ENCODE results near the gene NRXN3.

- TF ChIP-seq SP1 (IDR thresholded peaks at IDR 0.05) = no peak
- no peak for TF ChIP-seq ATF3 (IDR thresholded peaks at IDR 0.05)
- no peak for TF ChIP-seq CTCF (IDR thresholded peaks at IDR 0.05; ENCODE audit: low read depth, low read length, missing input control)
- no peak for TF ChIP-seq HNF4G (IDR thresholded peaks at IDR 0.05)
- no peak for TF ChIP-seq MAX (IDR thresholded peaks at IDR 0.05)
- no peak for TF ChIP-seq RAD21 (IDR thresholded peaks at IDR 0.05)
- no peak for TF ChIP-seq GABPA (IDR thresholded peaks at IDR 0.05 in 1 of 2, conservative IDR thresholded peaks at IDR 0.05 in 1 of 2)
- TF ChIP-seq REST (IDR thresholded peaks at IDR 0.05) = no peak
- no peak for TF ChIP-seq TAF1 (conservative IDR thresholded peaks at IDR 0.05)
- no peak for TF ChIP-seq YY1 (IDR thresholded peaks at IDR 0.05)
- no peak for TF ChIP-seq JUND (IDR thresholded peaks at IDR 0.05)
Observed at GRCh38 chr14:79701371-79701770, 1531.2 kb downstream of the NRXN3 start.
